Measurements from ENCODE around the gene AJAP1.

Gene AJAP1

GRCh38 chr1:4743978-4744750 is 89.8 kb downstream of the AJAP1 start:
- no peak for DNase-seq

GRCh38 chr1:4745560-4745959 is 91.2 kb downstream of the AJAP1 start:
- DNase-seq, result no peak

GRCh38 chr1:4749406-4749805 is 95.0 kb downstream of the AJAP1 start:
- DNase-seq, result no peak

GRCh38 chr1:4750177-4750576 is 95.8 kb downstream of the AJAP1 start:
- no peak for DNase-seq

GRCh38 chr1:4752059-4752458 is 97.7 kb downstream of the AJAP1 start:
- no peak for DNase-seq

- DNase-seq, result no peak
Measured at GRCh38 chr1:4754816-4755215, 100.4 kb downstream of the AJAP1 start.

GRCh38 chr1:4755301-4755845 is 101.0 kb downstream of the AJAP1 start:
- no peak for DNase-seq

GRCh38 chr1:4755864-4756504 is 101.6 kb downstream of the AJAP1 start:
- DNase-seq, result no peak

- no peak for DNase-seq
Measured at GRCh38 chr1:4756851-4757580, 102.6 kb downstream of the AJAP1 start.

- no peak for DNase-seq
Measured at GRCh38 chr1:4759671-4760070, 105.3 kb downstream of the AJAP1 start.

GRCh38 chr1:4760088-4760487 is 105.7 kb downstream of the AJAP1 start:
- DNase-seq, result no peak

GRCh38 chr1:4761324-4761723 is 106.9 kb downstream of the AJAP1 start:
- no peak for DNase-seq

GRCh38 chr1:4762146-4762545 is 107.7 kb downstream of the AJAP1 start:
- DNase-seq, result no peak

GRCh38 chr1:4767308-4767707 is 112.9 kb downstream of the AJAP1 start:
- no peak for DNase-seq

GRCh38 chr1:4768553-4768952 is 114.1 kb downstream of the AJAP1 start:
- DNase-seq, result no peak

- DNase-seq, result no peak
Measured at GRCh38 chr1:4769516-4770280, 115.3 kb downstream of the AJAP1 start.

GRCh38 chr1:4770713-4771112 is 116.3 kb downstream of the AJAP1 start:
- DNase-seq, result no peak

GRCh38 chr1:4771267-4771666 is 116.9 kb downstream of the AJAP1 start:
- DNase-seq, result no peak

GRCh38 chr1:4771721-4772120 is 117.3 kb downstream of the AJAP1 start:
- DNase-seq, result no peak

GRCh38 chr1:4772294-4773010 is 118.0 kb downstream of the AJAP1 start:
- no peak for DNase-seq

GRCh38 chr1:4773226-4773625 is 118.8 kb downstream of the AJAP1 start:
- DNase-seq, result no peak

GRCh38 chr1:4775506-4775905 is 121.1 kb downstream of the AJAP1 start:
- no peak for DNase-seq
